Neuronal stem cell (in vitro differentiated cells): ENCODE results near the gene S100A8.

Experiments used
- DNase-seq: peaks from one replicate; pipeline ENCODE4 v3.0.0-alpha.2; 2013; ENCODE audit warnings: low spot score
- H2AFZ ChIP-seq: one replicate; pipeline ENCODE4 v1.6.1; 2013; ENCODE audit warnings: mild to moderate bottlenecking, low read length, inconsistent platforms
- H2AK5ac ChIP-seq: 2 replicates; pipeline ENCODE4 v1.6.1; 2013; ENCODE audit warnings: low read depth, mild to moderate bottlenecking, inconsistent platforms, low read length, moderate library complexity, mixed read lengths
- H2BK120ac ChIP-seq: 2 replicates; pipeline ENCODE4 v1.6.1; 2013; ENCODE audit warnings: low read depth, mild to moderate bottlenecking, inconsistent platforms, low read length, moderate library complexity, mixed read lengths
- H2BK12ac ChIP-seq: one replicate; pipeline ENCODE4 v1.6.1; 2013; ENCODE audit warnings: low read length, inconsistent platforms
- H2BK15ac ChIP-seq: 2 replicates; pipeline ENCODE4 v1.6.1; 2013; ENCODE audit warnings: mild to moderate bottlenecking, low read length, inconsistent platforms, mixed read lengths
- H2BK5ac ChIP-seq: one replicate; pipeline ENCODE4 v1.6.1; 2013; ENCODE audit warnings: inconsistent platforms, mild to moderate bottlenecking, low read length, moderate library complexity
- H3K14ac ChIP-seq: one replicate; pipeline ENCODE4 v1.6.1; 2013; ENCODE audit warnings: low read length, inconsistent platforms
- H3K18ac ChIP-seq: 2 replicates; pipeline ENCODE4 v1.6.1; 2013; ENCODE audit warnings: low read length, inconsistent platforms
- H3K23ac ChIP-seq: 2 replicates; pipeline ENCODE4 v1.6.1; 2013; ENCODE audit warnings: low read depth, mild to moderate bottlenecking, mixed read lengths, low read length, inconsistent platforms; ENCODE audit not compliant: poor library complexity
- H3K27ac ChIP-seq: replicated peaks from 3 replicates; pipeline ENCODE4 v1.5.1; 2013; ENCODE audit warnings: low read length, inconsistent platforms
- H3K27me3 ChIP-seq, 3 experiments: 2 replicates each; pipeline ENCODE4 v1.6.1; 2013; ENCODE audit warnings: low read length in 3 of 3, mild to moderate bottlenecking in 2 of 3, inconsistent platforms in 1 of 3, low read depth in 1 of 3, mixed read lengths in 1 of 3, moderate library complexity in 1 of 3; ENCODE audit not compliant: control insufficient read depth in 3 of 3, insufficient read depth in 3 of 3
- H3K36me3 ChIP-seq, 2 donors: replicated peaks in 1 of 2; 2 replicates each; pipeline ENCODE4 v1.6.1; 2013; ENCODE audit warnings: low read length in 2 of 2; ENCODE audit not compliant: control insufficient read depth in 2 of 2, insufficient read depth in 2 of 2
- H3K4ac ChIP-seq: 2 replicates; pipeline ENCODE4 v1.6.1; 2013; ENCODE audit warnings: inconsistent platforms, mild to moderate bottlenecking, low read length, moderate library complexity
- H3K4me1 ChIP-seq, 2 donors: 1 replicate in 1 of 2; 2 replicates in 1 of 2; pipeline ENCODE4 v1.6.1; 2013; ENCODE audit warnings: low read length in 2 of 2, low read depth in 1 of 2; ENCODE audit not compliant: control insufficient read depth in 2 of 2, insufficient read depth in 1 of 2
- H3K4me2 ChIP-seq: one replicate; pipeline ENCODE4 v1.6.1; 2013; ENCODE audit warnings: mild to moderate bottlenecking, low read length, inconsistent platforms; ENCODE audit not compliant: insufficient read depth, poor library complexity, severe bottlenecking
- H3K4me3 ChIP-seq, 2 donors: 2 replicates each; pipeline ENCODE4 v1.5.1; 2013; ENCODE audit warnings: low read length in 2 of 2, mild to moderate bottlenecking in 2 of 2, inconsistent platforms in 1 of 2, moderate library complexity in 1 of 2
- H3K79me1 ChIP-seq: one replicate; pipeline ENCODE4 v1.6.1; 2013; ENCODE audit warnings: low read depth, mild to moderate bottlenecking, inconsistent platforms, low read length, moderate library complexity
- H3K9ac ChIP-seq: one replicate; pipeline ENCODE4 v1.6.1; 2013; ENCODE audit warnings: mild to moderate bottlenecking, low read depth, low read length, inconsistent platforms; ENCODE audit not compliant: poor library complexity
- H3K9me3 ChIP-seq, 2 donors: replicated peaks in 1 of 2; 2 replicates each; pipeline versions ENCODE3 to v1.6.1; 2013; ENCODE audit warnings: low read length in 2 of 2, mild to moderate bottlenecking in 2 of 2, inconsistent platforms in 1 of 2, low read depth in 1 of 2, mixed read lengths in 1 of 2, moderate library complexity in 1 of 2; ENCODE audit not compliant: control insufficient read depth in 2 of 2, insufficient read depth in 1 of 2
- H4K8ac ChIP-seq: one replicate; pipeline ENCODE4 v1.6.1; 2013; ENCODE audit warnings: low read depth, mild to moderate bottlenecking, inconsistent platforms, low read length, moderate library complexity
- H4K91ac ChIP-seq: one replicate; pipeline ENCODE4 v1.6.1; 2013; ENCODE audit warnings: low read length, low read depth, mild to moderate bottlenecking, inconsistent platforms; ENCODE audit not compliant: poor library complexity
- WGBS, 2 donors: extraction: QIAGEN DNeasy Blood & Tissue Kit; methylation state at CpG; one replicate each; pipeline ENCODE4 v1.1.7; 2013; ENCODE audit warnings: missing lambda C conversion rate in 2 of 2, mixed read lengths in 1 of 2; ENCODE audit not compliant: insufficient read length in 2 of 2, insufficient replicate concordance in 1 of 2; ENCODE audit errors: extremely low coverage in 2 of 2; 5-methylcytosine and 5-hydroxymethylcytosine counted together

Gene S100A8

DNA sequence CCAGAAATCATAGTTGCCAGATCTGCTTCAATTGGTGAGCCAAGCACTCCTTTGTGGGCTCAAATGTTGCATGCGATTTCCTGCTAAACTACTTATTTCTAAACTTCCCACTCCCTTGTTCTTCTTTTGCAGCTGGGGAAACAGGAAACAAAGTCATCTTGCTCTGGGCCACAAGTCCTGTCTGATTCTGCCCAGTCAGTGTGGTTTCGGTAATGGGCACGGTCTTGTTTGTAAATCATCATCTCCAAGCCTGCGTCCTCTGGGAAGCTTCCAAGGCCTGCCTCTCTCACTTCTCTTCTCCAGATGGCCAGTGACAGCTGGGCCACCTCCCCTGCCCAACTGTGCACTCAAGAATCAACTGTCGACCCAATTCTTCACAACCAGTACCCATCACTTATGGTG lies 4.4 kb downstream of the S100A8 start:
- H3K9me3 ChIP-seq: no peaks in the 10 kb centered on the region
- no peaks in the 10 kb centered on the region for H3K4me1 ChIP-seq
- peaks cover 0 to 18% (median 0%) of the 10 kb centered on the region in 3 experiments for H3K27me3 ChIP-seq
- DNase-seq: no peak
- H4K91ac ChIP-seq: no peak overlapping the region
- H2AK5ac ChIP-seq: no peak overlapping the region
- H3K4ac ChIP-seq: no peak overlapping the region
- H2BK15ac ChIP-seq: no peak overlapping the region
- no peak overlapping the region for H3K4me2 ChIP-seq
- H3K23ac ChIP-seq: no peak overlapping the region
- no CpG with 5 or more reads among the region's 5 CpGs for WGBS, 2 donors
- no peak overlapping the region for H3K14ac ChIP-seq
- H2AFZ ChIP-seq: no peak overlapping the region
- H2BK5ac ChIP-seq: no peak overlapping the region
- H3K4me3 ChIP-seq: no peak overlapping the region
- no peaks in the 10 kb centered on the region for H3K36me3 ChIP-seq
- H3K79me1 ChIP-seq: no peaks in the 10 kb centered on the region
- no peak overlapping the region for H3K27ac ChIP-seq
- H4K8ac ChIP-seq: no peak overlapping the region
- no peak overlapping the region for H3K9ac ChIP-seq
- H3K18ac ChIP-seq: no peak overlapping the region
- no peak overlapping the region for H2BK12ac ChIP-seq
- no peak overlapping the region for H2BK120ac ChIP-seq

DNA sequence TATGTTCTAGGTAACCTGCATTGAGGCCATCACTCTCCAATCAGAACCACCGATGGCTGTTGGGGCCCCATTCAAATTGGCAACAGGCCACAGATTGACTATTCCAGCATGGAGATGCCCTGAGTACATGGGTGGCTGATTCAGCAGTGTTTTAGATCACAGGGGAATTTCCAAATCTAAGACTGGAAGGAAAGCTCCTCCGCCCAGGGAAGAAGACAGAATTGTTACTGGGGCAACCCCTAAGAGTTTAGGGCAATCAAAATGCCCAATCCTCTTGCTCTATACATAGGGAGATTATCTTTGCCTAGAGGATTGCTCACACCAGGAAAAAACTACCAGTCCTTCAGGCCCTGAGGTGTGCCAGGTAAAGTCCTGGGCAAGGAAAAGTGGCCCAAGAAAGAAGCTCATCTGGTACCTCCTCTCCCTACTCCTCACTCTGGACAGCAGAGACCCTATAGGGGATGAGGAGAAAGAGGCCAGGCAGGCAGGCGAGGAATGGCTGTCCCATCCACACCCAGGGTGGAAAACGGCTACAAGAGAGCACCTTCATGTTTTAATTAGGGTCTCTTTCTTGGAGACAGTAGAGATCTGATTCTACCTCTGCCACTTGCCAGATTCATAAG lies 5.8 kb downstream of the S100A8 start:
- H3K9ac ChIP-seq: no peak overlapping the region
- H3K4me3 ChIP-seq: no peak overlapping the region
- no peaks in the 10 kb centered on the region for H3K79me1 ChIP-seq
- H3K36me3 ChIP-seq: no peaks in the 10 kb centered on the region
- H2AFZ ChIP-seq: no peak overlapping the region
- no peak overlapping the region for H2AK5ac ChIP-seq
- H3K4ac ChIP-seq: no peak overlapping the region
- no peak overlapping the region for H3K23ac ChIP-seq
- peaks cover 0 to 7% (median 0%) of the 10 kb centered on the region in 3 experiments for H3K27me3 ChIP-seq
- H2BK5ac ChIP-seq: no peak overlapping the region
- H3K18ac ChIP-seq: no peak overlapping the region
- no peak overlapping the region for H4K8ac ChIP-seq
- H3K4me2 ChIP-seq: no peak overlapping the region
- H4K91ac ChIP-seq: no peak overlapping the region
- H2BK120ac ChIP-seq: no peak overlapping the region
- no peaks in the 10 kb centered on the region for H3K4me1 ChIP-seq
- H2BK12ac ChIP-seq: no peak overlapping the region
- no peak overlapping the region for H2BK15ac ChIP-seq
- H3K14ac ChIP-seq: no peak overlapping the region
- no peak overlapping the region for H3K27ac ChIP-seq
- no peaks in the 10 kb centered on the region for H3K9me3 ChIP-seq
- DNase-seq: no peak
- WGBS, 2 donors: no CpG with 5 or more reads among the region's 4 CpGs

- Histone ChIP-seq H4K8ac (no peak overlapping the region), H3K27me3 (no peaks in the 10 kb centered on the region), H3K27ac (no peak overlapping the region), H2BK120ac (no peak overlapping the region), H3K9ac (no peak overlapping the region), H3K4me1 (no peaks in the 10 kb centered on the region), H3K4me3 (no peak overlapping the region), H3K9me3 (no peaks in the 10 kb centered on the region), H2BK15ac (no peak overlapping the region), H2BK5ac (no peak overlapping the region), H3K79me1 (no peaks in the 10 kb centered on the region), H2AFZ (no peak overlapping the region), H3K18ac (no peak overlapping the region), H3K14ac (no peak overlapping the region), H2AK5ac (no peak overlapping the region), H2BK12ac (no peak overlapping the region), H4K91ac (no peak overlapping the region), H3K4ac (no peak overlapping the region), H3K4me2 (no peak overlapping the region), H3K36me3 (no peaks in the 10 kb centered on the region), H3K23ac (peak overlapping the region; percentile 1)
- no CpG with 5 or more reads among the region's 23 CpGs for WGBS, 2 donors
- no peak for DNase-seq
Observed at GRCh38 chr1:153380711-153381110, 10.2 kb downstream of the S100A8 start.

GRCh38 chr1:153379591-153379990 lies 11.3 kb downstream of the S100A8 start:
- Histone ChIP-seq H3K27ac (no peak overlapping the region), H3K14ac (no peak overlapping the region), H2AFZ (no peak overlapping the region), H3K36me3 (no peaks in the 10 kb centered on the region), H3K27me3 (no peaks in the 10 kb centered on the region), H3K9ac (no peak overlapping the region), H3K9me3 (no peaks in the 10 kb centered on the region), H2AK5ac (no peak overlapping the region), H4K91ac (no peak overlapping the region), H3K4ac (no peak overlapping the region), H3K4me3 (no peak overlapping the region), H3K4me2 (no peak overlapping the region), H3K4me1 (no peaks in the 10 kb centered on the region), H4K8ac (no peak overlapping the region), H2BK5ac (no peak overlapping the region), H2BK15ac (no peak overlapping the region), H3K23ac (no peak overlapping the region), H2BK120ac (no peak overlapping the region), H3K18ac (no peak overlapping the region), H2BK12ac (no peak overlapping the region), H3K79me1 (no peaks in the 10 kb centered on the region)
- no CpG with 5 or more reads among the region's 10 CpGs for WGBS, 2 donors
- no peak for DNase-seq
